ENCODE measurements around the gene CLBA1. TPM values are rescaled to one million over a fixed set of nuclear protein-coding genes. Genes with fewer than 3 reads are reported as not detected.

Gene CLBA1
- total and polyA plus RNA-seq, 4 donors: 10.9 to 23.8 (median 17.5) TPM

GRCh38 chr14:105020815-105021655, 35.4 kb downstream of the CLBA1 start, which contains the start of gene CDCA4:
CDCA4 (minus strand) TSS chr14:105021083; CDS start chr14:105011929, 9,154 bp downstream.
- H3K4me1 ChIP-seq (ENCODE audit: control insufficient read depth, insufficient read depth, low read length): peaks cover 26% of the 10 kb centered on the region
- no peaks in the 10 kb centered on the region for H3K9me3 ChIP-seq (ENCODE audit: control insufficient read depth, insufficient read depth, low read length)
- peak; percentile 87 to 99 (median 94) for DNase-seq (ENCODE audit: low read depth in 4 of 6, low spot score in 6 of 6)
- H3K4me3 ChIP-seq (ENCODE audit: low read depth, low read length): peak within 1 kb of the TSS; percentile 70
- H3K36me3 ChIP-seq (ENCODE audit: control insufficient read depth, insufficient read depth, low read length): no peaks in the 10 kb centered on the region
- H3K27ac ChIP-seq (ENCODE audit: low read depth, low read length): peak within 1 kb of the TSS; percentile 57
- no peaks in the 10 kb centered on the region for H3K27me3 ChIP-seq (ENCODE audit: control insufficient read depth, insufficient read depth, low read length)
- 0% methylated on average over 115 of the region's 115 CpGs for WGBS (ENCODE audit: insufficient coverage)

- H3K9me3 ChIP-seq (ENCODE audit: control insufficient read depth, insufficient read depth, low read length): no peaks in the 10 kb centered on the region
- WGBS (ENCODE audit: insufficient coverage): 0% methylated on average over 17 of the region's 20 CpGs
- peak in 3 of 6 donors; percentile 7 to 80 (median 23) for DNase-seq (ENCODE audit: low read depth in 4 of 6, low spot score in 6 of 6)
- H3K4me1 ChIP-seq (ENCODE audit: control insufficient read depth, insufficient read depth, low read length): peaks cover 26% of the 10 kb centered on the region
- H3K27ac ChIP-seq (ENCODE audit: low read depth, low read length): peak overlapping the region; percentile 57
- H3K36me3 ChIP-seq (ENCODE audit: control insufficient read depth, insufficient read depth, low read length): no peaks in the 10 kb centered on the region
- H3K27me3 ChIP-seq (ENCODE audit: control insufficient read depth, insufficient read depth, low read length): no peaks in the 10 kb centered on the region
- H3K4me3 ChIP-seq (ENCODE audit: low read depth, low read length): peak overlapping the region; percentile 70
Measured at GRCh38 chr14:105021656-105022275, 36.2 kb downstream of the CLBA1 start.

- H3K4me3 ChIP-seq (ENCODE audit: low read depth, low read length): no peak overlapping the region
Measured at GRCh38 chr14:105022276-105022670, 36.7 kb downstream of the CLBA1 start.

GRCh38 chr14:105023144-105023543, 37.6 kb downstream of the CLBA1 start:
- H3K4me3 ChIP-seq (ENCODE audit: low read depth, low read length): no peak overlapping the region
- no peaks in the 10 kb centered on the region for H3K36me3 ChIP-seq (ENCODE audit: control insufficient read depth, insufficient read depth, low read length)
- peaks cover 26% of the 10 kb centered on the region for H3K4me1 ChIP-seq (ENCODE audit: control insufficient read depth, insufficient read depth, low read length)
- DNase-seq (ENCODE audit: low read depth in 4 of 6, low spot score in 6 of 6): no peak
- H3K27ac ChIP-seq (ENCODE audit: low read depth, low read length): no peak overlapping the region
- no peaks in the 10 kb centered on the region for H3K9me3 ChIP-seq (ENCODE audit: control insufficient read depth, insufficient read depth, low read length)
- 84% methylated on average over 6 of the region's 11 CpGs for WGBS (ENCODE audit: insufficient coverage)
- H3K27me3 ChIP-seq (ENCODE audit: control insufficient read depth, insufficient read depth, low read length): no peaks in the 10 kb centered on the region

More at GRCh38 chr14:105022276-105022670, 36.7 kb downstream of the CLBA1 start:
- no peak for DNase-seq (ENCODE audit: low read depth in 4 of 6, low spot score in 6 of 6)
- H3K27ac ChIP-seq (ENCODE audit: low read depth, low read length): no peak overlapping the region
- peaks cover 26% of the 10 kb centered on the region for H3K4me1 ChIP-seq (ENCODE audit: control insufficient read depth, insufficient read depth, low read length)
- no peaks in the 10 kb centered on the region for H3K27me3 ChIP-seq (ENCODE audit: control insufficient read depth, insufficient read depth, low read length)
- H3K9me3 ChIP-seq (ENCODE audit: control insufficient read depth, insufficient read depth, low read length): no peaks in the 10 kb centered on the region
- no CpG with 5 or more reads among the region's 2 CpGs for WGBS (ENCODE audit: insufficient coverage)
- no peaks in the 10 kb centered on the region for H3K36me3 ChIP-seq (ENCODE audit: control insufficient read depth, insufficient read depth, low read length)

GRCh38 chr14:105023791-105024480, 38.3 kb downstream of the CLBA1 start:
- no peak overlapping the region for H3K27ac ChIP-seq (ENCODE audit: low read depth, low read length)
- 31% methylated on average over 2 of the region's 4 CpGs for WGBS (ENCODE audit: insufficient coverage)
- H3K9me3 ChIP-seq (ENCODE audit: control insufficient read depth, insufficient read depth, low read length): no peaks in the 10 kb centered on the region

GRCh38 chr14:105025429-105025828, 39.8 kb downstream of the CLBA1 start:
- Histone ChIP-seq H3K9me3 (ENCODE audit: control insufficient read depth, insufficient read depth, low read length) (no peaks in the 10 kb centered on the region), H3K36me3 (ENCODE audit: control insufficient read depth, insufficient read depth, low read length) (no peaks in the 10 kb centered on the region), H3K4me1 (ENCODE audit: control insufficient read depth, insufficient read depth, low read length) (peaks cover 7% of the 10 kb centered on the region), H3K4me3 (ENCODE audit: low read depth, low read length) (no peak overlapping the region), H3K27me3 (ENCODE audit: control insufficient read depth, insufficient read depth, low read length) (no peaks in the 10 kb centered on the region), H3K27ac (ENCODE audit: low read depth, low read length) (no peak overlapping the region)
- no peak for DNase-seq (ENCODE audit: low read depth in 4 of 6, low spot score in 6 of 6)
- WGBS (ENCODE audit: insufficient coverage): 97% methylated on average over 5 of the region's 6 CpGs

More at GRCh38 chr14:105023791-105024480, 38.3 kb downstream of the CLBA1 start:
- no peaks in the 10 kb centered on the region for H3K27me3 ChIP-seq (ENCODE audit: control insufficient read depth, insufficient read depth, low read length)
- no peak for DNase-seq (ENCODE audit: low read depth in 4 of 6, low spot score in 6 of 6)
- peaks cover 20% of the 10 kb centered on the region for H3K4me1 ChIP-seq (ENCODE audit: control insufficient read depth, insufficient read depth, low read length)
- no peak overlapping the region for H3K4me3 ChIP-seq (ENCODE audit: low read depth, low read length)
- no peaks in the 10 kb centered on the region for H3K36me3 ChIP-seq (ENCODE audit: control insufficient read depth, insufficient read depth, low read length)

GRCh38 chr14:105026033-105026785, 40.6 kb downstream of the CLBA1 start:
- Histone ChIP-seq H3K9me3 (ENCODE audit: control insufficient read depth, insufficient read depth, low read length) (no peaks in the 10 kb centered on the region), H3K27me3 (ENCODE audit: control insufficient read depth, insufficient read depth, low read length) (no peaks in the 10 kb centered on the region), H3K4me1 (ENCODE audit: control insufficient read depth, insufficient read depth, low read length) (peaks cover 7% of the 10 kb centered on the region), H3K27ac (ENCODE audit: low read depth, low read length) (no peak overlapping the region), H3K36me3 (ENCODE audit: control insufficient read depth, insufficient read depth, low read length) (no peaks in the 10 kb centered on the region), H3K4me3 (ENCODE audit: low read depth, low read length) (no peak overlapping the region)
- WGBS (ENCODE audit: insufficient coverage): 95% methylated on average over 7 of the region's 16 CpGs
- no peak for DNase-seq (ENCODE audit: low read depth in 4 of 6, low spot score in 6 of 6)

- H3K27me3 ChIP-seq (ENCODE audit: control insufficient read depth, insufficient read depth, low read length): no peaks in the 10 kb centered on the region
- H3K36me3 ChIP-seq (ENCODE audit: control insufficient read depth, insufficient read depth, low read length): no peaks in the 10 kb centered on the region
- H3K27ac ChIP-seq (ENCODE audit: low read depth, low read length): no peak overlapping the region
- H3K4me1 ChIP-seq (ENCODE audit: control insufficient read depth, insufficient read depth, low read length): peaks cover 2% of the 10 kb centered on the region
- H3K9me3 ChIP-seq (ENCODE audit: control insufficient read depth, insufficient read depth, low read length): no peaks in the 10 kb centered on the region
- no CpG with 5 or more reads among the region's 1 CpG for WGBS (ENCODE audit: insufficient coverage)
- no peak overlapping the region for H3K4me3 ChIP-seq (ENCODE audit: low read depth, low read length)
- DNase-seq (ENCODE audit: low read depth in 4 of 6, low spot score in 6 of 6): no peak
Measured at GRCh38 chr14:105026802-105027563, 41.4 kb downstream of the CLBA1 start.
